ENCODE measurements around the gene TPCN1.

DNA sequence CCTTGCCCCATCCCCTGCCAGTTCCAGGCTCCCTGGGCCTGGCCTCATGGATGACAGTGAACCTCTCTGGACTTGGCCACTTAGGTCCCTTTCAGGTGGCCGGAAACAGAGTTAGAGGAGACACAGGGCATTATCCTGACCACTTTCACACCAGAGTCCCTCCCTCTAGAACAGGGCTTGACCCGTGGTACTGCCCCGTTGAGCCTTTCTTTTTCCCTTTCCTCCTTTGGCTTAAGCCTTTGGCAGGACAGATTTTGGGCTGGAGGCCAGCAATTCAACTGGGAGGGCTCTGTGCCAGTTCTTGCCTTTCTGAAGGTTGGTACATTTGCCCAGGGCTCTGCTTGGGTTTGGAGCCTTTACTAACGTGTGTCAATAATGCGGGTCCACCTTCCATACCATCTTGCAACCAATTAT is 22.8 kb downstream of the TPCN1 start:
- TF ChIP-seq, protein P1, sequence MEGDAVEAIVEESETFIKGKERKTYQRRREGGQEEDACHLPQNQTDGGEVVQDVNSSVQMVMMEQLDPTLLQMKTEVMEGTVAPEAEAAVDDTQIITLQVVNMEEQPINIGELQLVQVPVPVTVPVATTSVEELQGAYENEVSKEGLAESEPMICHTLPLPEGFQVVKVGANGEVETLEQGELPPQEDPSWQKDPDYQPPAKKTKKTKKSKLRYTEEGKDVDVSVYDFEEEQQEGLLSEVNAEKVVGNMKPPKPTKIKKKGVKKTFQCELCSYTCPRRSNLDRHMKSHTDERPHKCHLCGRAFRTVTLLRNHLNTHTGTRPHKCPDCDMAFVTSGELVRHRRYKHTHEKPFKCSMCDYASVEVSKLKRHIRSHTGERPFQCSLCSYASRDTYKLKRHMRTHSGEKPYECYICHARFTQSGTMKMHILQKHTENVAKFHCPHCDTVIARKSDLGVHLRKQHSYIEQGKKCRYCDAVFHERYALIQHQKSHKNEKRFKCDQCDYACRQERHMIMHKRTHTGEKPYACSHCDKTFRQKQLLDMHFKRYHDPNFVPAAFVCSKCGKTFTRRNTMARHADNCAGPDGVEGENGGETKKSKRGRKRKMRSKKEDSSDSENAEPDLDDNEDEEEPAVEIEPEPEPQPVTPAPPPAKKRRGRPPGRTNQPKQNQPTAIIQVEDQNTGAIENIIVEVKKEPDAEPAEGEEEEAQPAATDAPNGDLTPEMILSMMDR (IDR thresholded peaks at IDR 0.05 in 8 of 11, conservative IDR thresholded peaks at IDR 0.05 in 3 of 11), result no peak
- TF ChIP-seq POLR2A (IDR thresholded peaks at IDR 0.05), result no peak
- peak in 2 of 3 donors; percentile 52 to 73 for TF ChIP-seq POLR2AphosphoS5 (IDR thresholded peaks at IDR 0.05)

Measured in spleen (tissue), 7 donors.